HepG2 (cell line): ENCODE measurements around the gene RILP. TPM values are rescaled to one million over a fixed set of nuclear protein-coding genes. Genes with fewer than 3 reads are reported as not detected.

Experiments
- CEBPZ ChIP-seq: IDR thresholded peaks from 2 replicates; pipeline ENCODE4 v1.6.1; 2012; ENCODE audit warnings: low read length, improper control_type of control experiment
- CREB1 ChIP-seq, 2 experiments: fragments of 450-650 bp in 1 of 2; IDR thresholded peaks; 2 replicates each; pipeline ENCODE4 v1.6.1; 2016 to 2017; ENCODE audit warnings: control low read depth in 1 of 2, mild to moderate bottlenecking in 1 of 2, missing compliant biosample characterization in 1 of 2, missing genetic modification characterization in 1 of 2
- FOXK2 ChIP-seq: fragments of 450-650 bp; IDR thresholded peaks from 2 replicates; pipeline ENCODE4 v1.6.1; 2016
- KDM3A ChIP-seq: IDR thresholded peaks from 2 replicates; pipeline ENCODE4 v1.6.1; 2018; ENCODE audit warnings: low read depth, missing compliant biosample characterization
- RBFOX2 ChIP-seq: fragments of 200-400 bp; formaldehyde crosslinking; IDR thresholded peaks from 2 replicates; pipeline ENCODE4 v1.6.1; 2017; ENCODE audit warnings: low read depth, mild to moderate bottlenecking, low read length
- RCOR2 ChIP-seq: IDR thresholded peaks from 2 replicates; pipeline ENCODE4 v1.6.1; 2016; ENCODE audit warnings: missing biosample characterization, missing genetic modification reagents
- REPIN1 ChIP-seq: sonication (generic); formaldehyde crosslinking; IDR thresholded peaks from 2 replicates; pipeline ENCODE4 v1.8.0; 2022; ENCODE audit warnings: missing genetic modification reagents, low read depth, mild to moderate bottlenecking, borderline replicate concordance
- SAP130 ChIP-seq: IDR thresholded peaks from 2 replicates; pipeline ENCODE4 v1.6.1; 2016; ENCODE audit warnings: low read depth
- SP2 ChIP-seq: sonication (generic); formaldehyde crosslinking; IDR thresholded peaks from 2 replicates; pipeline ENCODE4 v1.5.1; 2020; ENCODE audit warnings: mild to moderate bottlenecking, missing genetic modification reagents
- ZBTB38 ChIP-seq: sonication (generic); formaldehyde crosslinking; IDR thresholded peaks from 2 replicates; pipeline ENCODE4 v1.5.1; 2020; ENCODE audit warnings: mild to moderate bottlenecking, missing genetic modification reagents
- ZNF142 ChIP-seq: sonication (generic); formaldehyde crosslinking; IDR thresholded peaks from 2 replicates; pipeline ENCODE4 v1.4.0; 2020; ENCODE audit warnings: missing genetic modification reagents
- ZNF510 ChIP-seq: sonication (generic); formaldehyde crosslinking; IDR thresholded peaks from 2 replicates; pipeline ENCODE4 v1.4.0; 2020; ENCODE audit warnings: low read depth, mild to moderate bottlenecking, missing genetic modification reagents
- ZNF564 ChIP-seq: sonication (generic); formaldehyde crosslinking; IDR thresholded peaks from 2 replicates; pipeline ENCODE4 v1.8.1; 2023; ENCODE audit warnings: mild to moderate bottlenecking, missing genetic modification reagents
- ZNF607 ChIP-seq: sonication (generic); formaldehyde crosslinking; IDR thresholded peaks from 2 replicates; pipeline ENCODE4 v1.5.1; 2020; ENCODE audit warnings: missing genetic modification reagents, mild to moderate bottlenecking, borderline replicate concordance
- ZNF772 ChIP-seq: sonication (generic); formaldehyde crosslinking; IDR thresholded peaks from 2 replicates; pipeline ENCODE4 v1.5.0; 2020; ENCODE audit warnings: mild to moderate bottlenecking, missing genetic modification reagents
- polyA plus RNA-seq, 8 experiments: library from polyadenylated mRNA; depleted of rRNA in 3 of 8; stranded (reverse) in 7 of 8; unstranded in 1 of 8; fragments of >200 nt; fragmentation: Illumina TruSeq in 4 of 8; extraction: Trizol in 4 of 8; gene quantifications; 2 replicates each; pipeline versions ENCODE4 v1.2.1 to v1.2.3, GENCODE V29; 2011 to 2016; ENCODE audit warnings: low read depth in 4 of 8, missing spikeins in 1 of 8, mixed read lengths in 1 of 8; ENCODE audit not compliant: insufficient read depth in 1 of 8
- total RNA-seq, 5 experiments: library from RNA; depleted of rRNA; stranded (reverse); fragments of >200 nt; fragmentation: Illumina TruSeq; extraction: Trizol; gene quantifications; 2 replicates each; pipeline ENCODE4 v1.2.3, GENCODE V29; 2016; ENCODE audit warnings: low read depth in 1 of 5

RILP gene
- total and polyA plus RNA-seq, 2 of the 13 experiments (the other 11 are each of a cell fraction or from before 2014, with no cell fraction given) = 6.6 to 8.1 TPM

GRCh38 chr17:1684378-1685189, 34.9 kb upstream of the RILP start, which contains the start of gene PRPF8 (continued):
- TF ChIP-seq ZNF772 (CRISPR knock-in tag) (0 out of 2 replicates have a peak, but pooled peaks have one; percentile 54), SP2 (CRISPR knock-in tag) (peak; percentile 99), ZNF607 (CRISPR knock-in tag) (no peak), ZNF510 (no peak), FOXK2 (0 out of 2 replicates have a peak, but pooled peaks have one; percentile 18), REPIN1 (CRISPR knock-in tag) (0 out of 2 replicates have a peak, but pooled peaks have one; percentile 42), ZNF142 (no peak), SAP130 (CRISPR knock-in tag) (peak; percentile 88), KDM3A (CRISPR knock-in tag) (no peak; the same call in 1 of the 2 replicates), CEBPZ (no peak), CREB1 (IDR thresholded peaks at IDR 0.05) (peak; percentile 73), CREB1 (CRISPR knock-in tag; IDR thresholded peaks at IDR 0.05) (peak; percentile 89), RBFOX2 (peak; percentile 98), ZNF564 (no peak), RCOR2 (CRISPR knock-in tag) (no peak), ZBTB38 (CRISPR knock-in tag) (peak; percentile 29; the same call in 1 of the 2 replicates)
